NT2/D1 (cell line): ENCODE data around the gene SERPINA10.

Experiments used
- YY1 ChIP-seq: IDR thresholded peaks from 2 replicates; pipeline ENCODE4 v1.6.1; 2011; ENCODE audit not compliant: insufficient read length, insufficient read depth
- ZNF274 ChIP-seq: IDR thresholded peaks from 2 replicates; pipeline ENCODE4 v1.6.1; 2011; ENCODE audit warnings: mild to moderate bottlenecking, low read depth, low read length

- TF ChIP-seq ZNF274 (no peak), YY1 (no peak)
Measured at GRCh38 chr14:94291159-94291905, 1.7 kb downstream of the SERPINA10 start.
